Neural cell (in vitro differentiated cells): Measurements from ENCODE around the gene TNFSF15.

Source experiments
- CTCF ChIP-seq: fragments of 450-650 bp; IDR thresholded peaks from 2 replicates; pipeline ENCODE4 v1.5.1; 2014; ENCODE audit warnings: antibody characterized with exemption, mild to moderate bottlenecking, moderate library complexity; ENCODE audit not compliant: poor library complexity, severe bottlenecking
- EP300 ChIP-seq: fragments of 450-650 bp; conservative IDR thresholded peaks from 2 replicates; pipeline ENCODE4 v1.6.1; 2014; ENCODE audit warnings: antibody characterized with exemption, mild to moderate bottlenecking, moderate library complexity; ENCODE audit not compliant: poor library complexity, severe bottlenecking
- EZH2 ChIP-seq: fragments of 200-600, 300-800 bp; shearing (Covaris generic), sonication (generic); IDR thresholded peaks from 2 replicates; pipeline ENCODE4 v1.6.1; 2014; ENCODE audit warnings: antibody characterized with exemption, low read length, borderline replicate concordance, mild to moderate bottlenecking; ENCODE audit not compliant: insufficient read depth, poor library complexity, severe bottlenecking
- MXI1 ChIP-seq: fragments of 450-650 bp; conservative IDR thresholded peaks from 2 replicates; pipeline ENCODE4 v1.6.1; 2014; ENCODE audit warnings: antibody characterized with exemption, mild to moderate bottlenecking; ENCODE audit not compliant: poor library complexity, severe bottlenecking
- POLR2AphosphoS5 ChIP-seq: IDR thresholded peaks from 2 replicates; pipeline ENCODE4 v1.6.1; 2012
- RAD21 ChIP-seq: fragments of 450-650 bp; conservative IDR thresholded peaks from 2 replicates; pipeline ENCODE4 v1.6.1; 2014; ENCODE audit warnings: antibody characterized with exemption, mild to moderate bottlenecking, moderate library complexity
- REST ChIP-seq: IDR thresholded peaks from 2 replicates; pipeline ENCODE4 v1.6.1; 2012; ENCODE audit warnings: borderline replicate concordance
- TAF1 ChIP-seq: IDR thresholded peaks from 2 replicates; pipeline ENCODE4 v1.6.1; 2012; ENCODE audit warnings: low read depth

GRCh38 chr9:114803479-114804265 lies 2.2 kb downstream of the TNFSF15 start:
- TF ChIP-seq EP300 (no peak), POLR2AphosphoS5 (no peak), REST (no peak), EZH2 (no peak), CTCF (no peak), MXI1 (no peak), TAF1 (no peak), RAD21 (no peak)
